Naive thymus-derived CD4-positive, alpha-beta T cell (primary cell): Measurements from ENCODE around the gene YIPF5. TPM values are rescaled to one million over a fixed set of nuclear protein-coding genes. Genes with fewer than 3 reads are reported as not detected.

ENCODE experiments used
- ATAC-seq: fragments of 150-1000 bp; cut with Tn5 transposase; 2 replicates; pipeline ENCODE4 v1.10.0; 2021; ENCODE audit warnings: mild to moderate bottlenecking, moderate library complexity
- CTCF ChIA-PET: fragments of 350-600 bp; sonication (Branson Sonifier 250); formaldehyde crosslinking; loops from one replicate; lab custom pipeline; 2021; ENCODE audit warnings: antibody characterized with exemption; lab: Charles Lee
- POLR2A ChIA-PET: fragments of 350-600 bp; sonication (Branson Sonifier 250); formaldehyde crosslinking; loops from one replicate; lab custom pipeline; 2021; ENCODE audit warnings: antibody characterized with exemption, inconsistent platforms; lab: Charles Lee
- DNase-seq, 9 donors: peaks; one replicate each; pipeline versions ENCODE4 v3.0.0 to v3.0.0-alpha.2; 2020 to 2022; ENCODE audit warnings: mixed read lengths in 1 of 9
- H3K27ac ChIP-seq: one replicate; pipeline ENCODE4 v1.7.0; 2013; ENCODE audit warnings: mild to moderate bottlenecking, low read depth, low read length, moderate library complexity
- H3K27me3 ChIP-seq, 2 donors: one replicate each; pipeline ENCODE4 v1.7.0; 2013; ENCODE audit warnings: low read length in 2 of 2, mild to moderate bottlenecking in 2 of 2, moderate library complexity in 2 of 2; ENCODE audit not compliant: control insufficient read depth in 2 of 2, insufficient read depth in 2 of 2
- H3K36me3 ChIP-seq, 3 experiments: 1 replicate in 2 of 3; 2 replicates in 1 of 3; pipeline ENCODE4 v1.7.0; 2013; ENCODE audit warnings: low read length in 3 of 3, mild to moderate bottlenecking in 3 of 3, moderate library complexity in 1 of 3; ENCODE audit not compliant: insufficient read depth in 3 of 3, control insufficient read depth in 2 of 3
- H3K4me1 ChIP-seq, 2 donors: one replicate each; pipeline ENCODE4 v1.7.0; 2013; ENCODE audit warnings: low read length in 2 of 2, mild to moderate bottlenecking in 2 of 2, moderate library complexity in 1 of 2; ENCODE audit not compliant: control insufficient read depth in 2 of 2, insufficient read depth in 2 of 2
- H3K4me3 ChIP-seq: 2 replicates; pipeline ENCODE4 v1.7.0; 2013; ENCODE audit warnings: mild to moderate bottlenecking, low read length
- H3K9me3 ChIP-seq, 3 experiments: 1 replicate in 2 of 3; 2 replicates in 1 of 3; pipeline ENCODE4 v1.7.0; 2013; ENCODE audit warnings: low read length in 3 of 3; ENCODE audit not compliant: control insufficient read depth in 2 of 3
- H3K27ac Mint-ChIP-seq, 9 donors: one replicate each; pipeline ENCODE4 v1.8.0; 2020 to 2022; ENCODE audit warnings: mixed read lengths in 9 of 9, mild to moderate bottlenecking in 8 of 9, moderate library complexity in 5 of 9, inconsistent platforms in 2 of 9
- H3K27me3 Mint-ChIP-seq, 5 donors: one replicate each; pipeline ENCODE4 v1.8.0; 2021 to 2022; ENCODE audit warnings: mixed read lengths in 5 of 5, mild to moderate bottlenecking in 1 of 5
- H3K36me3 Mint-ChIP-seq, 5 donors: one replicate each; pipeline ENCODE4 v1.8.0; 2020 to 2022; ENCODE audit warnings: mixed read lengths in 5 of 5, mild to moderate bottlenecking in 3 of 5, inconsistent platforms in 1 of 5
- H3K4me1 Mint-ChIP-seq, 7 donors: one replicate each; pipeline ENCODE4 v1.8.0; 2020 to 2022; ENCODE audit warnings: mixed read lengths in 7 of 7, mild to moderate bottlenecking in 3 of 7, inconsistent platforms in 1 of 7
- H3K4me3 Mint-ChIP-seq, 10 donors: one replicate each; pipeline ENCODE4 v1.8.0; 2020 to 2022; ENCODE audit warnings: mild to moderate bottlenecking in 10 of 10, mixed read lengths in 10 of 10, moderate library complexity in 6 of 10, inconsistent platforms in 2 of 10
- H3K9me3 Mint-ChIP-seq, 11 donors: one replicate each; pipeline ENCODE4 v1.8.0; 2020 to 2022; ENCODE audit warnings: mixed read lengths in 11 of 11, mild to moderate bottlenecking in 4 of 11, inconsistent platforms in 1 of 11, moderate library complexity in 1 of 11
- intact Hi-C, 2 donors: fragments of 100-400 bp; cut with micrococcal nuclease; formaldehyde crosslinking; loops; one replicate each; pipeline ENCODE4 v1.15.1; 2023
- polyA plus RNA-seq, 2 donors: library from polyadenylated mRNA; unstranded; fragments of 300-500 nt; fragmentation: Illumina TruSeq; gene quantifications; one replicate each; pipeline ENCODE4 v1.2.3, GENCODE V29; 2021
- total RNA-seq, 6 experiments: library from RNA in 5 of 6; stranded (reverse) in 5 of 6; gene quantifications; 1 replicate in 5 of 6; 2 replicates in 1 of 6; pipeline ENCODE4 v1.2.3 and lab custom pipeline; 2021 to 2026

YIPF5 gene
- total and polyA plus RNA-seq, 7 experiments from 2014 or later: 27.0 to 62.9 (median 48.8) TPM

DNA sequence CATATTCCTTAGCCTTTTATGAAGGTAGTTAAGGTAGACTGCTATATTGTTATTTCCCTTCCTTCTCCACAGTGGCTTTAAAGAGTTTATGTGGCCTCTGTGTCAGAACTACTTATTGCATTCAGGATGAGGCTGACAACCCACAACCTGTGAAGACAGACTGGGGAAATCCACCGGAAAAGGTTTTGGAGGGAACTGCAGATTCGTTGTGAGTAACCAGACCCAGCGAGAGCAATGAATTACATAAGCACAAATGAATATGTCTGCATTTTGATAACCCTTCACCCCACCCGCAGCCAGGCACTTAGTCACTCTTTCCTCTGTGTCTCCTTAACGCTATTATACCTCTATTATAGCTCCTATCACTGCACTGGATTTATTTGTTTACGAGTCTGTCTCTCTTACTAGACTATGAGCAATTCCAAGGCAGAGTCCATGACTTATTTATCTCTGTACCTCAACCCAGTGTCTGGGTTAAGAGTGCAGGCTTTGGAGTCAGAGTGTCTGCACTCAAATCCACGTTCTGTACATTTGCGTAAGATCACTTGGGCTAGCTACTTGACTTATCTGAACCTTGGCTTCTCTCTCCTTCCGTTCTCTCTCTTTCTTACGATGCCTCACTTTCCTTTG is 19.5 kb upstream of the YIPF5 start:
- intact Hi-C loops: loop anchor here (1.0 to 10.0 kb wide), 16 partner anchors 223 to 1993 kb away; partner anchors contain the start of genes LARS1 (in 2 of the 2) and ARHGAP26 (in 1 of the 2)
- H3K9me3 Mint-ChIP-seq: no peaks in the 10 kb centered on the region
- peaks cover 0 to 2% (median 0%) of the 10 kb centered on the region in 5 donors for H3K27me3 Mint-ChIP-seq
- peaks cover 0 to 4% (median 0%) of the 10 kb centered on the region in 5 donors for H3K36me3 Mint-ChIP-seq
- peak overlapping the region in 9 of 10 donors; percentile 62 to 87 (median 79) for H3K4me3 Mint-ChIP-seq
- peak overlapping the region; percentile 18 for H3K4me3 ChIP-seq
- ATAC-seq (peak; percentile 83), DNase-seq (peak; percentile 20 to 94 (median 85))
- H3K27ac ChIP-seq: peak overlapping the region; percentile 67
- H3K36me3 ChIP-seq: no peaks in the 10 kb centered on the region
- peaks cover 56 to 71% of the 10 kb centered on the region in 2 donors for H3K4me1 ChIP-seq
- no peaks in the 10 kb centered on the region for H3K27me3 ChIP-seq
- POLR2A ChIA-PET: interaction anchor here (0.8 to 11.3 kb wide), 4 partner anchors 18 to 1188 kb away, joined by 5 to 135 read pairs (median 33); partner anchors contain the start of genes KCTD16, NR3C1 and YIPF5
- H3K4me1 Mint-ChIP-seq: peaks cover 29 to 65% (median 43%) of the 10 kb centered on the region in 7 donors
- no peaks in the 10 kb centered on the region for H3K9me3 ChIP-seq
- CTCF ChIA-PET: interaction anchor here (1.1 to 3.5 kb wide), 6 partner anchors 9 to 1187 kb away, joined by 3 to 25 read pairs (median 3); partner anchors contain the start of genes KCTD16 and YIPF5
- H3K27ac Mint-ChIP-seq: peak overlapping the region in 4 of 9 donors; percentile 85 to 98 (median 92)

DNA sequence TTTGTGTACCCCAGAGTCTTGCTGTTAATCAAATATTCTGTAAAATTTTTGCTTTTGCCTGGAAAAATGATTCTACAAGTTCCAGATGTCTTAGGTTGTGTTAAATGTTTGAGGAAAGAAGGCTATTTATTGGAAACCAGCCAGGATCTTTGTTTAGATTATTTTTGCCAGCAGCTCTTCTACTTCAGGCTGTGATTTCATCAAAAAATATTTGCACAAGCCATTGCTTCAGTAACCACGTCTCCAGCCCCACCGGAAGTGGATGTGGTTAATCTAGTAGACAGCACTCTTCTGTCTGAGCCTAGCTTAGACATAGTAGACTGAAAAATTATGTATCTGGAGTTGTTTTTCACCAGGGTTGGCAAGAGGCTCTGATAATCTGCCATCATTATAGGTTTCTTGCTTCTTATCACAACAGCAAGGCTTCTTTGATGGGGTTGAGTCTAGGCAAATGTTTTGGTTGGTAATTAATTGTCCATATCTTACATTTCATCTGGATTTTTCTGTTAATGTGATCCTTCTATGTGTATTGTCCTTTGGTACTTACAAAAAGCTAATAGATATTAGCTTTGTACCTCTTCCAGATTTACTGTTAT is 17.3 kb upstream of the YIPF5 start:
- H3K4me3 ChIP-seq: peak overlapping the region; percentile 19
- Mint-ChIP-seq H3K27ac (peak overlapping the region in 4 of 9 donors; percentile 85 to 98 (median 90)), H3K9me3 (no peaks in the 10 kb centered on the region), H3K36me3 (peaks cover 0 to 4% (median 0%) of the 10 kb centered on the region in 5 donors), H3K4me3 (peak overlapping the region in 9 of 10 donors; percentile 55 to 75 (median 71)), H3K27me3 (peaks cover 0 to 2% (median 0%) of the 10 kb centered on the region in 5 donors), H3K4me1 (peaks cover 36 to 81% (median 53%) of the 10 kb centered on the region in 7 donors)
- POLR2A ChIA-PET: interaction anchor here (1.2 to 11.3 kb wide), 7 partner anchors 8 to 1389 kb away, joined by 3 to 135 read pairs (median 6); partner anchors contain the start of genes KCTD16, NR3C1 and YIPF5
- no peaks in the 10 kb centered on the region for H3K27me3 ChIP-seq
- peak; percentile 72 for ATAC-seq
- peak in 8 of 9 donors; percentile 59 to 89 (median 84) for DNase-seq
- H3K4me1 ChIP-seq: peaks cover 56 to 78% of the 10 kb centered on the region in 2 donors
- no peaks in the 10 kb centered on the region for H3K9me3 ChIP-seq
- CTCF ChIA-PET: interaction anchor here (0.8 to 2.7 kb wide), 6 partner anchors 9 to 1185 kb away, joined by 3 to 13 read pairs (median 4); partner anchors contain the start of genes KCTD16, NR3C1 and YIPF5
- intact Hi-C loops: loop anchor here (1.0 to 10.0 kb wide), 6 partner anchors 290 to 1963 kb away; partner anchors contain the start of gene ARHGAP26 (in 1 of the 2)
- H3K36me3 ChIP-seq: no peaks in the 10 kb centered on the region
- H3K27ac ChIP-seq: peak overlapping the region; percentile 67

DNA sequence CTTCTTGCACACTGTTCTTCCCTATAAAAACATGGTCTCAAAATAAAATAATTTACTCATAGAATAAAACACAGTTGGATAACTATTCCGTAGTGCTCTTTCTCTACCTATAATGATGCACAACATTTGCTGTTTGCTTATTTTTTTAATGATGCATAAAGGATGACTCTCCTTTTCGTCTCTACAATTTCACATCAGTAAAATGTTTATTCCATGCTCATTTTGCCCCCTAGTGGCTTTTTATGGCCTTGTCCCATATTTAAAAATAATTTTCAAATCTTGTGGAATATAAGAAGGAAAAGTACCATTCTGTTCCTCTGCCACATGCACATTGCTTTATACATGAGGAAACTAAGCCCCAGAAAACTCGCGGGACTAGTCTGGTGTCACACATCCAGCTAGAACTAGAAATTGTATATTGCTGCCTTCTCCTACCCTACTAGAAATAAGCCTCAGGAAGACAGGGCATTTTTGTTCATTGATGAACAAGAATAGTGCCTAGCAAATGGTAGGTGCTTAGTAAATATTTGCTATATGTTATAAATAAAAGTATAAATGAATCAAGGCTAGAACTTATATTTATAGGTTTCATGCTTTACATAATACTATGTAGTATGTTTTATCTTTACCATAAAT is 12.9 kb upstream of the YIPF5 start:
- peaks cover 19 to 56% (median 43%) of the 10 kb centered on the region in 7 donors for H3K4me1 Mint-ChIP-seq
- no peak overlapping the region for H3K4me3 ChIP-seq
- DNase-seq: peak in 6 of 9 donors; percentile 17 to 42 (median 34)

DNA sequence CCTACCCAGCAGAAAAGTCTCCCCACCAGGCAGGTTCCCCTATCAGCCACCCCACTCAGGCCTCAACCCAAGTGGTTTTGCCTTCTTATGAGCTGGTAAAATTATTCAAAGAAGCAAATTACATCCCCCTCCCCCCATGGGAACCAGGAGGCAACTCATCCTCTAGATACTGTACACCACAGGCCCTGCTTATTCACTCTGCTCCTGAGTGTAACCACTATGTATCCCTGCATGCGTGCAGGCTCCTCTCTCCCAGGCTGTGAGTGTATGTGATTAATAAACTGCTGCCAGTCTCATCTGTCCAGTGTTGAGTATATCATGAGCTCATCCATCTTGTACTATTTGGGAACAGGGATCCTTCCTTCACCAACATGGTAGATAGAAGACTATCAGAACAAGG is 8.8 kb upstream of the YIPF5 start:
- H3K4me3 Mint-ChIP-seq: no peak overlapping the region
- peaks cover 0 to 21% (median 0%) of the 10 kb centered on the region in 5 donors for H3K27me3 Mint-ChIP-seq
- intact Hi-C loops: no loop called here

More for the DNA sequence above, 12.9 kb upstream of the YIPF5 start:
- Histone ChIP-seq H3K36me3 (no peaks in the 10 kb centered on the region), H3K9me3 (no peaks in the 10 kb centered on the region), H3K4me1 (peaks cover 19 to 41% of the 10 kb centered on the region in 2 donors), H3K27me3 (no peaks in the 10 kb centered on the region), H3K27ac (no peak overlapping the region)
- Mint-ChIP-seq H3K36me3 (no peaks in the 10 kb centered on the region), H3K4me3 (no peak overlapping the region), H3K9me3 (peaks cover 0 to 2% (median 0%) of the 10 kb centered on the region in 11 donors), H3K27me3 (peaks cover 0 to 2% (median 0%) of the 10 kb centered on the region in 5 donors), H3K27ac (peak overlapping the region in 5 of 9 donors; percentile 15 to 71 (median 49))
- ChIA-PET POLR2A (interaction anchor here (0.7 to 11.3 kb wide), 2 partner anchors 11 to 1378 kb away, joined by 3 to 135 read pairs; partner anchors contain the start of genes KCTD16 and YIPF5), CTCF (interaction anchor here (0.6 to 1.8 kb wide), 3 partner anchors 10 to 1077 kb away, joined by 3 to 8 read pairs (median 5); partner anchors contain the start of genes KCTD16 and YIPF5)
- no peak for ATAC-seq
- intact Hi-C loops: loop anchor here (1.0 to 10.0 kb wide), 7 partner anchors 9 to 1959 kb away; partner anchors contain the start of genes ARHGAP26 (in 1 of the 2), KCTD16 (in 1 of the 2) and YIPF5 (in 1 of the 2)

DNA sequence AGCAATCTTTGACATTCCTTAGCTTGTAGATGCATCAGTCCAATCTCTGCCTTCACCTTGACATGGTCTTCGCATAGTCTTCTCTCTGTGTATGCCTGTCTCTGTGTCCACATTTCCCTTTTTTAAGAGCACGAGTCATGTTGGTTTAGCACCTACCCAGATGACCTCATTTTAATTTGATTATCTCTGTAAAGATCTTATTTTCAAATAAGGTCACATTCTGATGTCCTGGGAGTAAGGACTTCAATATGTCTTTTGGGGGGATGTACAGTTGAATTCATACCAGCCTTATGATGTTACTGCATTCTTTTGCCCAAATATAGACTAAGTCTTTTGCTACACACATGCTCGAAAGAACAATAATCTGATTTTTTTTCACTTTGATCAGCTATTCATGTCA is 7.1 kb upstream of the YIPF5 start:
- no peak overlapping the region for H3K27ac ChIP-seq
- H3K4me3 ChIP-seq: no peak overlapping the region
- ATAC-seq (no peak), DNase-seq (no peak)
- ChIA-PET POLR2A (no interaction called here), CTCF (interaction anchor here (1.1 kb wide), 1 partner anchor 15 kb away, joined by 3 read pairs; no protein-coding TSS in a partner anchor)
- H3K27ac Mint-ChIP-seq: peak overlapping the region in 1 of 9 donors; percentile 51
- no peaks in the 10 kb centered on the region for H3K36me3 Mint-ChIP-seq
- H3K27me3 ChIP-seq: no peaks in the 10 kb centered on the region
- peaks cover 0 to 2% (median 0%) of the 10 kb centered on the region in 11 donors for H3K9me3 Mint-ChIP-seq
- no peaks in the 10 kb centered on the region for H3K4me1 ChIP-seq
- H3K4me3 Mint-ChIP-seq: no peak overlapping the region
- intact Hi-C loops: no loop called here
- H3K36me3 ChIP-seq: no peaks in the 10 kb centered on the region
- peaks cover 0 to 36% (median 0%) of the 10 kb centered on the region in 5 donors for H3K27me3 Mint-ChIP-seq
- H3K4me1 Mint-ChIP-seq: peaks cover 0 to 6% (median 5%) of the 10 kb centered on the region in 7 donors
- H3K9me3 ChIP-seq: no peaks in the 10 kb centered on the region

More for the DNA sequence above, 8.8 kb upstream of the YIPF5 start:
- no peaks in the 10 kb centered on the region for H3K27me3 ChIP-seq
- H3K36me3 Mint-ChIP-seq: no peaks in the 10 kb centered on the region
- H3K4me1 Mint-ChIP-seq: peaks cover 3 to 15% (median 11%) of the 10 kb centered on the region in 7 donors
- peaks cover 0 to 2% (median 0%) of the 10 kb centered on the region in 11 donors for H3K9me3 Mint-ChIP-seq
- no peak for ATAC-seq
- peaks cover 0 to 7% of the 10 kb centered on the region in 2 donors for H3K4me1 ChIP-seq
- ChIA-PET CTCF (interaction anchor here (0.7 kb wide), 1 partner anchor 15 kb away, joined by 4 read pairs; no protein-coding TSS in a partner anchor), POLR2A (interaction anchor here (0.5 to 1.6 kb wide), 3 partner anchors 9 to 831 kb away, joined by 3 to 7 read pairs (median 3); no protein-coding TSS in a partner anchor)
- H3K27ac Mint-ChIP-seq: peak overlapping the region in 1 of 9 donors; percentile 31
- no peak overlapping the region for H3K4me3 ChIP-seq
- no peaks in the 10 kb centered on the region for H3K9me3 ChIP-seq
- no peak overlapping the region for H3K27ac ChIP-seq
- DNase-seq: no peak
- H3K36me3 ChIP-seq: no peaks in the 10 kb centered on the region
